22Rv1 (cell line): ENCODE results near the gene FAS.

Source experiments
- H3K27ac ChIP-seq: fragments of 450-650 bp; 2 replicates; pipeline ENCODE4 v1.5.1; 2017
- ZFX ChIP-seq: fragments of 450-650 bp; IDR thresholded peaks from 2 replicates; pipeline ENCODE4 v1.6.1; 2017; ENCODE audit warnings: antibody characterized with exemption, borderline replicate concordance
- TF ChIP-seq, protein P1 (sequence below): fragments of 450-650 bp; IDR thresholded peaks from 2 replicates; pipeline ENCODE4 v1.5.1; 2017; ENCODE audit warnings: mild to moderate bottlenecking

The FAS gene

DNA sequence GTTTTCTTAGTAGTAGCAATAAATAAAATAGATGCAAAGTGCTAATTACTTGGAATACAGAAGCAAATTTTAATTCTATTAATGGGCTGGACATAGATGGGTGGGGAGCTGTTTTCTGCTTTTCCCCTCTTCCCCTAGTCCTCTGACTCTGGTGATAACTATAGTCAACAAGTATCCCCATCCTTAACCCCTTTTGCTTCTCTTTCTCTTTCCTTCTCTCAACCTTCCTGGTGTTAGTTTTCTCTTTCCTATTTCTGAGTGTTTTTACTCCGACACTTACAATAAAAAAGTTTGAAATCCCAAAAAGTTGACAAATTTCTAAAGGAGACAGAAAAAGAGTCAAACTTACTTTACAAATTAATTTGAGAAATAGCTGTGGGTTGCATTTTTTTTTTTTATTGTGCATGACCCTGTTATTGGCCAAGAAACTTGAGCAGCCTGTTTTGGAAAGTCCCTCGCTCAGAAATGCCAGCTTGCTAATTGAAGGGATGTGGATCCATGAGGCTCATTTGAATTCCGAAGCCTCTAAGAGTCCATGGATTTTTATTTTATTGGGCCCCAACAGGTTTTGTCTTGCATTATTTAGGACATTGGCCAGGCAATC lies 2.4 kb downstream of the FAS start:
- no peak overlapping the region for H3K27ac ChIP-seq
- TF ChIP-seq, protein P1, sequence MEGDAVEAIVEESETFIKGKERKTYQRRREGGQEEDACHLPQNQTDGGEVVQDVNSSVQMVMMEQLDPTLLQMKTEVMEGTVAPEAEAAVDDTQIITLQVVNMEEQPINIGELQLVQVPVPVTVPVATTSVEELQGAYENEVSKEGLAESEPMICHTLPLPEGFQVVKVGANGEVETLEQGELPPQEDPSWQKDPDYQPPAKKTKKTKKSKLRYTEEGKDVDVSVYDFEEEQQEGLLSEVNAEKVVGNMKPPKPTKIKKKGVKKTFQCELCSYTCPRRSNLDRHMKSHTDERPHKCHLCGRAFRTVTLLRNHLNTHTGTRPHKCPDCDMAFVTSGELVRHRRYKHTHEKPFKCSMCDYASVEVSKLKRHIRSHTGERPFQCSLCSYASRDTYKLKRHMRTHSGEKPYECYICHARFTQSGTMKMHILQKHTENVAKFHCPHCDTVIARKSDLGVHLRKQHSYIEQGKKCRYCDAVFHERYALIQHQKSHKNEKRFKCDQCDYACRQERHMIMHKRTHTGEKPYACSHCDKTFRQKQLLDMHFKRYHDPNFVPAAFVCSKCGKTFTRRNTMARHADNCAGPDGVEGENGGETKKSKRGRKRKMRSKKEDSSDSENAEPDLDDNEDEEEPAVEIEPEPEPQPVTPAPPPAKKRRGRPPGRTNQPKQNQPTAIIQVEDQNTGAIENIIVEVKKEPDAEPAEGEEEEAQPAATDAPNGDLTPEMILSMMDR, result no peak
- TF ChIP-seq ZFX, result no peak

DNA sequence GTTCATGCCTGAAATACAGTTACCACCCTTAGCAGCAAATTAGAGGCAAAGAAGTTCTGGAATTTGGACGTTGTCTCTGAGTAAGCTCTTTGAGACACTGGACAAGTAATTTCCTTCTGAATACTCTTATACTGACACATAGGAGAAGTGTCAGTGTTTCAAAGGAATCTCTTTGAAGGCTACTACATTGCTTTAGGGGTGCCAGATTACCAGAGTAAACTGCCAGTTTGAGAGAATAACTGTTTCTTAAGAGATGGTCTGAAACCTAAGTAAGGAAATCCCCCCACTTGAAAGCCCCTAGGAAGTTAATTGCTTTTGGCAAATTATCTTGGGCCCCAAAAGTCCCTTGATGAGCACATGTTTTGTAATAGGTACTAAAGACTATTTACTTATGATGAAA lies 3.4 kb downstream of the FAS start:
- TF ChIP-seq, protein P1, result no peak
- no peak for TF ChIP-seq ZFX
- H3K27ac ChIP-seq, result no peak overlapping the region

DNA sequence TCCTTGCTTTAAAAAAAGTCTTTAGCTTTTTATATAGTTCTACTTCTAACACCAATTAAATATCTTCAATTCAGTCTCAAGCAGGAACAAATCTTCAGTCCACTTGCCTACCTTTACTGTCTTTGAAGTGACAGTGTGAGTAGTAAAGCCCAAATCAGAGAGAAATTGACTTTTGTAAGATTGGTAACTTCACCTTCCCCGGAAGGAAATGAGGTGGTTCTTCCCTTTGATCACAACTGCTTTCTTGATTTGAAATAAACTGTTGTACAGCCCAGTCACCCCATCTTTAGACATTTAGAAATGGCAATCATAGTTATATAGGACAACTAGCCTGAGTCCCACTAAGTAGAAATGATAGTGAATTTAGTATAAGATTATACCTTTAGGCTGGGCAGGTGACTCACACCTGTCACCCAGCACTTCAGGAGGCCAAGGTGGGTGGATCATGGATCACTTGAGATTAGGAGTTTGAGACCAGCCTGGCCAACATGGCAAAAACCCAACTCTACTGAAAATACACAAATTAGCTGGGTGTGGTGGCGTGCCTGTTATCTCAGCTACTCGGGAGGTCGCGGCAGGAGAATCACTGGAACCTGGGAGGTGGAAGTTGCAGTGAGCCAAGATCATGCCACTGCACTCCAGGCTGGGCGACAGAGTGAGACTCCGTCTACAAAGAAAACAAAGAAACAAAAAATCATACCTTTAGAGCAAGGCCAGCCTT lies 4.7 kb downstream of the FAS start:
- no peak overlapping the region for H3K27ac ChIP-seq
- TF ChIP-seq, protein P1, result no peak
- no peak for TF ChIP-seq ZFX

DNA sequence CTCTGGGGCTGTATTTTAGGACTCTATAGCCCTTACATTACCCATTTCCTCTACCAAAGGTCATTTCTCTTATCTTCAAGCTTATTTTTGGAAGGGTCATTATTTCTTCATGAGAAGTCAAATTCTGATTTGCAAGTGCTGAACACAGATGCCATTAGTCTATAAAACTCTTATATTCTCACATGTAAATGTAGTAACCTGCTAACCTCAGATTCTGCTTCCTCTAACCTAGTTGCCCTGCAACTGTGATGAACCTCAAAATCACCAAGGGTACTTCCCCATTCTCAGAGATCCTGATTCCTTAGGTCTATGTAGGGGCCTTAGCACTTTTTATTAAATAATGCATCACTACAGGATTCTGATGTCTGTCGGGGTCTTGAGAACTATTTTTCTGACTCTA lies 6.3 kb downstream of the FAS start:
- H3K27ac ChIP-seq, result no peak overlapping the region

DNA sequence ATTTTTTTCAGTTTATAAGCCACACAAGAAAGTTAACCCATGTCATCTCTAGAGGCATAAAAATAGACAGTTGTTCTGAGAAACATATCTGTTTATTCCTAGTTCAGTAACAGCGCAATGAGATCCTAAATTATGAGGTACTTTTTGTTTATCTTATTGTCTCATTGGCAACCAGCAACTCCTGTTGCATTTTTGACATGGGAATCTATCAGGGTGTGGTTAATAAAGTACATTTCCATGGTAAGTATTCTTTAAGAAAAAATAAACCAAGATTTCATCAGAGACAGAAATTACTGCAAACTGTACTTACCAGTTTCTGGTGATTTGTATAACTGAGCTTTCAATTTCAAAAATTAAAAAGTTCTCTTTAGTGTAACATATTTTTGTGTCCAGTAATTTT lies 9.0 kb downstream of the FAS start:
- H3K27ac ChIP-seq, result no peak overlapping the region
- TF ChIP-seq, protein P1, result no peak
- TF ChIP-seq ZFX, result no peak

More for the DNA sequence above, 6.3 kb downstream of the FAS start:
- TF ChIP-seq, protein P1, result no peak

DNA sequence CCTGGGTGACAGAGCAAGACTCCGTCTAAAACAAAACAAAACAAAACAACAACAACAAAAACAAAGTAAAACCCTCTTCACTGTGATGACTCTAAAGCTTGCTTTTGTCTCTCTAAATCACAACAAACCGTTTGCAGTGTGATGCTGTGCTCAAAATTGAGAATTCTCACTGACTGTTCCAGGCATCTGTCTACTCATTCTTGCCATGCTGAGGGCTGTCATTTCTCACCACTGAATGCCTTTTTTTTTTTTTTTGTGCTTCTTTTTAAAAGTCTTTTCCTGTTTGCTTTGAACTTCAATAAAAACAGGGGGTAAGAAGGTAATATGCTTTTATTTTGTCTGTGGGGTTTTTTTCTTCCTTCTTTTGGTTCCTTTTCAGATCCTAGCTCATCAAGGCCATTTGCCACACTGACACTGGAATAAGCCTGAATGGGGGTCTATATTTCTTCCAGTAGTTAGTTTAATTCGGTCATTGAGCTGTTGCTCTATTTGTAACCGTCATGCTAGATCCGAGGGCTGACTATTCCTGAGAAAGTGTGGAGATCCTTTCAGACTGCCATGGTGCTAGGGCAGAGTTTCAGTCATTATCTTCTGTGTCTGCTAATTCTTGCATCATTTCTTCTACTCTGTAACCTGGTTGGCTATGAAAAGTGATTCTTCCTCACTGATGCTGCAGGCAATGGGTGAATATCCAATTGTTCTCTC lies 10.6 kb downstream of the FAS start:
- TF ChIP-seq, protein P1, result no peak
- no peak for TF ChIP-seq ZFX
- H3K27ac ChIP-seq, result no peak overlapping the region

DNA sequence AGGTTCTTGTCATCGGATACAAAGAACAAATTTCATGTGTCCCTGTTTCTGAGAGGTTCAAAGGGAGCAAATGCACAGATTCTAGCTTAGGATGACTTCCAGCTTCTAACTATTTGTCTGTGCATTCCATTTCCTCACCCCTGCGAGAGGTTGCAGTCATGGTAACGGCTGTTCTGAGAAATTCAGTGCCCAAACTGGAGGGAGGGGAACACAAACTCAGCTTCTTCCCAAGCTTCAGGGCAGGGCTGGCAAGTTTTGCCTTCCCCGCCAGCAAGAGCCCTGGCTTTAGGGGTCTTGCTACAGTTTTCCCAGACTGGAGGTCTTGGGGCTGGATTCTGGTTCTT lies 11.1 kb downstream of the FAS start:
- no peak for TF ChIP-seq ZFX
- TF ChIP-seq, protein P1, result no peak
- no peak overlapping the region for H3K27ac ChIP-seq
